Mesothelial cell of epicardium (in vitro differentiated cells): ENCODE data around the gene KCNN2. TPM values are rescaled to one million over a fixed set of nuclear protein-coding genes. Genes with fewer than 3 reads are reported as not detected.

ENCODE experiments used
- DNase-seq, 2 experiments: peaks; one replicate each; pipeline ENCODE4 v3.0.0; 2021; ENCODE audit warnings: low spot score in 2 of 2; ENCODE audit not compliant: unreplicated experiment in 2 of 2
- H3K27ac Mint-ChIP-seq: 2 replicates; pipeline ENCODE4 v1.8.0; 2021; ENCODE audit warnings: mixed read lengths
- H3K27me3 Mint-ChIP-seq: 2 replicates; pipeline ENCODE4 v1.8.0; 2021; ENCODE audit warnings: low read depth, mixed read lengths
- H3K36me3 Mint-ChIP-seq: 2 replicates; pipeline ENCODE4 v1.8.0; 2021; ENCODE audit warnings: mixed read lengths
- H3K4me1 Mint-ChIP-seq: 2 replicates; pipeline ENCODE4 v1.8.0; 2021; ENCODE audit warnings: mixed read lengths
- H3K4me3 Mint-ChIP-seq: 2 replicates; pipeline ENCODE4 v1.8.0; 2021; ENCODE audit warnings: mild to moderate bottlenecking, moderate library complexity, mixed read lengths
- H3K9me3 Mint-ChIP-seq: 2 replicates; pipeline ENCODE4 v1.8.0; 2021; ENCODE audit warnings: mixed read lengths
- total RNA-seq: library from RNA; stranded (reverse); gene quantifications from 3 replicates; pipeline ENCODE4 v1.2.1, GENCODE V29; 2021
- TF ChIP-seq, protein P1 (sequence below): fragments of 200-600 bp; sonication (generic); IDR thresholded peaks from one replicate; pipeline ENCODE4 v1.5.0; 2021; ENCODE audit warnings: antibody characterized with exemption; ENCODE audit not compliant: unreplicated experiment

KCNN2 gene
- total RNA-seq, 1 donor from 2014 or later: 19.6 TPM

DNA sequence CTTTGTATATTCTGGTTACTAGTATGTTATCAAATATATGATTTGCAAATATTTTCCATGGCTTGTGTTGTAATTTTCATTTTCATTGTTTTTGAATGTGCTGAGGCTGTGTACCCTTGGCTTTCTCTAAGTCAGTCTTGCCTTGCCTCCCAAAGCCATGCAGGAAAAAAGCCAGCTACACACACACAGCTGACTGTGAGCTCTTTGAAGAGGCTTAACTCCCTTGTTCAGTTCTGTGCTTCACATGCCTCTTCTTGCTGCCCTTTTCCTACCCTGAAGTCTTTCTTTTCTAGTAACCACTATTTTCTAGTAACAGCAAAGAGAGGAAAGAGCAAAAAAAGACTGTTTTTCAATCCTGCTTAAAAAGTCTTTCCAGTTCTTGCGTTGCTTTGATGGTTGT lies 53.9 kb downstream of the KCNN2 start:
- Mint-ChIP-seq H3K36me3 (no peaks in the 10 kb centered on the region), H3K4me3 (no peak overlapping the region), H3K9me3 (no peaks in the 10 kb centered on the region), H3K27me3 (no peaks in the 10 kb centered on the region), H3K27ac (no peak overlapping the region), H3K4me1 (peaks cover 22% of the 10 kb centered on the region)
- TF ChIP-seq, protein P1, sequence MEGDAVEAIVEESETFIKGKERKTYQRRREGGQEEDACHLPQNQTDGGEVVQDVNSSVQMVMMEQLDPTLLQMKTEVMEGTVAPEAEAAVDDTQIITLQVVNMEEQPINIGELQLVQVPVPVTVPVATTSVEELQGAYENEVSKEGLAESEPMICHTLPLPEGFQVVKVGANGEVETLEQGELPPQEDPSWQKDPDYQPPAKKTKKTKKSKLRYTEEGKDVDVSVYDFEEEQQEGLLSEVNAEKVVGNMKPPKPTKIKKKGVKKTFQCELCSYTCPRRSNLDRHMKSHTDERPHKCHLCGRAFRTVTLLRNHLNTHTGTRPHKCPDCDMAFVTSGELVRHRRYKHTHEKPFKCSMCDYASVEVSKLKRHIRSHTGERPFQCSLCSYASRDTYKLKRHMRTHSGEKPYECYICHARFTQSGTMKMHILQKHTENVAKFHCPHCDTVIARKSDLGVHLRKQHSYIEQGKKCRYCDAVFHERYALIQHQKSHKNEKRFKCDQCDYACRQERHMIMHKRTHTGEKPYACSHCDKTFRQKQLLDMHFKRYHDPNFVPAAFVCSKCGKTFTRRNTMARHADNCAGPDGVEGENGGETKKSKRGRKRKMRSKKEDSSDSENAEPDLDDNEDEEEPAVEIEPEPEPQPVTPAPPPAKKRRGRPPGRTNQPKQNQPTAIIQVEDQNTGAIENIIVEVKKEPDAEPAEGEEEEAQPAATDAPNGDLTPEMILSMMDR: no peak
- no peak for DNase-seq

DNA sequence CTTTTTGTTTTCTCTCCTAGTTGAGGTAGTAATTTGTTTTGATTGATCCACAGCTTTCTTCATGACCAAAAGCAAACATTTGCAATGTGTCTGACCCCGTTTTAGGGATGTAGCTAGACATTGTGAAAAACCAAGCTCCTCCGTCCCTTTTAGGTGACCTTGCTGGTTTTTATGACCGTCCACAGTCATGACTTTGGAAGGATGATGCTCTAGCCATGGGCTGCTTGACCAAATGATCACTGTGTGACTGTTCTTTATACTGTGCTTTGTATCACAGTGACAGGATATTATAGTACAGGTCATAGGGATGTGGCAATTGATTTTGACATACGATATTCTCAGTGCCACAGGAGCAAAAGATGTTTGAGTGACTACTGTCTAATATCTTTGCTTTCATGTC lies 54.4 kb downstream of the KCNN2 start:
- H3K4me1 Mint-ChIP-seq: peaks cover 22% of the 10 kb centered on the region
- no peak overlapping the region for H3K4me3 Mint-ChIP-seq
- H3K27ac Mint-ChIP-seq: no peak overlapping the region
- no peak for DNase-seq
- TF ChIP-seq, protein P1: no peak
- no peaks in the 10 kb centered on the region for H3K36me3 Mint-ChIP-seq
- H3K9me3 Mint-ChIP-seq: no peaks in the 10 kb centered on the region
- no peaks in the 10 kb centered on the region for H3K27me3 Mint-ChIP-seq

DNA sequence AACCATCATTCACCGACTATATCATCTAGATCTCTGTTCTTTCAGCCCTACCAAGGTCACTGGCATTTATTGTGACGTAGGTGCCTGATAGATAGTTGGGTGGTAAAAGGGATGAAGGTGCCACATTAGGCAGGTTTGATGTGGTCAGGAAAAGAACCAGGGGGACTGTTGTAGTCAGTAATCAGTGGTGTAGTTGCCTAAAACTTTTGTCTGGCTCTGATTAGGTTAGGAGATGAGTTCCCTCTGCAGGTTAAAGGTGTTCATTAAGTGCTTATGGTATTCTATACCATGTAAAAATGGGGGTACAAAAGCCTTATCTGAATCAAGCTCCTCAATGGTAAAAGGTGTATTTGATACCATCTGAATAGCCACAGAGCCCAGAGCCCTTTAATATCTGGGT lies 55.6 kb downstream of the KCNN2 start:
- peaks cover 18% of the 10 kb centered on the region for H3K4me1 Mint-ChIP-seq
- DNase-seq: no peak
- H3K9me3 Mint-ChIP-seq: no peaks in the 10 kb centered on the region
- H3K27me3 Mint-ChIP-seq: no peaks in the 10 kb centered on the region
- H3K4me3 Mint-ChIP-seq: no peak overlapping the region
- H3K36me3 Mint-ChIP-seq: no peaks in the 10 kb centered on the region
- TF ChIP-seq, protein P1: no peak
- no peak overlapping the region for H3K27ac Mint-ChIP-seq

DNA sequence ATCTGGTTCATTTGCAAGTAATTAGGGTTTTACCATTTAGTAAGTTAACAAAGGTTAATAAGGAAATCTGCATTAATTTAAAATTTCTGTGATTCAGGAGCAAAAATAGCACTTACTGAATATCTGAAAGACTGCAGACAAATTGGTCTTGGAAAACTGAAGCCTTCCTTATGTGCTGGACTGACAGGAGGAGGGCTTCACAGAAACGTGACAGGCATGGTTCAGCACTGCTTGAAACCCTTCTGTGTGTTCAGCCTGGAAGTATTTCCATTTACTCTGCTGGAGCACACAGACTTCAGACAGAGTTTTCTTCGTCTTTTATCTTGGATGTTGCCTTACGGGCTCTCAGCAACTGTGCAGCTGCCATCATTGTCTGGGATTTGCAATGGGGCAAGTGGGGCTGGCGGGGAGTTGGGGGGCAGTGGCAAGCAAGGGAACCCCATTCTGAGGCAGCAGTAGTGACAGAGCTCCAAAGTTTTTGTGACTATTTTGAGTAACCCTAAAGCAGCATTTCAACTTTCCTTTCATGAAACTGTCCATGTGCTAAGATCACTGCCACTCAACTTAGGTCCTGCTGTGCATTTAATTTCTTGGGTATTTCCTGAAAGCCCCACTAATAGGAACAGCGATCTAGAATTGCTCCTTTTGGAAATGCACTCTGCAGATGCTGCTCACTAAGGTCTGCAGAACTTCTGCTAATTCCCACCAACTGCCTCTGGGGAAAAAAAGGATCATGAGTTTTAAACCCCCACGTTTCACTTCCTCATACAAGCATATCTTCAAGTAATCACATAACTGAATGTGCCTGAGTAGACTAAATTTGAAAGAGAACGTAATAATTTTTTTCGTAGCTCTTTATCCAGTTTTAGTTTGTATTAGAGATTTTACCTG lies 56.6 kb downstream of the KCNN2 start:
- TF ChIP-seq, protein P1: no peak
- Mint-ChIP-seq H3K27ac (no peak overlapping the region), H3K4me3 (no peak overlapping the region), H3K4me1 (peaks cover 12% of the 10 kb centered on the region), H3K27me3 (no peaks in the 10 kb centered on the region), H3K9me3 (no peaks in the 10 kb centered on the region), H3K36me3 (no peaks in the 10 kb centered on the region)
- DNase-seq: no peak

DNA sequence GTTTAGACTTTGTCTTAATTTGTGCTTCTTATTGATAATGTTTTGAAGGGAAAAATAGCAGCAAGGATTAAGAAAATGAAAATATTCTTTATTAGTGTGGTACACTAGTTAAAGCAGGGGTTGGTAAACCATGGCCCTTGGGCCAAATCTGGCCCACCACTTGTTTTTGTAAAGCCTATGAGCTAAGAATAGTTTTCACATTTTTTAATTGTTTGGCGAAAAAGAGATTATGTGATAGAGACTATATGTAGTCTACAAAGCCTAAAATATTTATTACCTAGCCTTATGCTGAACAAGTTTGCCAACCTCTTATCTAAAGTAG lies 57.2 kb downstream of the KCNN2 start:
- no peak for DNase-seq
- H3K27ac Mint-ChIP-seq: no peak overlapping the region
- H3K27me3 Mint-ChIP-seq: no peaks in the 10 kb centered on the region

More for the DNA sequence above, 57.2 kb downstream of the KCNN2 start:
- Mint-ChIP-seq H3K4me1 (peaks cover 8% of the 10 kb centered on the region), H3K9me3 (no peaks in the 10 kb centered on the region), H3K4me3 (no peak overlapping the region), H3K36me3 (no peaks in the 10 kb centered on the region)
- TF ChIP-seq, protein P1: no peak
